Measurements from ENCODE around the gene FAM20C. TPM values are rescaled to one million over a fixed set of nuclear protein-coding genes. Genes with fewer than 3 reads are reported as not detected.

The FAM20C gene
- total RNA-seq, 1 experiment from 2014 or later = 34.0 TPM

- Histone ChIP-seq H3K36me3 (ENCODE audit: control insufficient read depth, insufficient read depth, low read length) (no peaks in the 10 kb centered on the region), H3K27me3 (replicated peaks; ENCODE audit: control insufficient read depth, insufficient read depth, low read length) (no peaks in the 10 kb centered on the region), H3K4me1 (peaks cover 1% of the 10 kb centered on the region), H3K4me3 (ENCODE audit: low read depth, low read length) (no peak overlapping the region), H3K9me3 (no peaks in the 10 kb centered on the region)
- Mint-ChIP-seq H3K27ac (ENCODE audit: unreplicated experiment) (no peak overlapping the region), H3K27me3 (ENCODE audit: insufficient read depth, unreplicated experiment) (no peaks in the 10 kb centered on the region), H3K4me1 (ENCODE audit: low read depth, unreplicated experiment) (peaks cover 6% of the 10 kb centered on the region), H3K36me3 (ENCODE audit: insufficient read depth, unreplicated experiment) (no peaks in the 10 kb centered on the region), H3K4me3 (ENCODE audit: unreplicated experiment) (no peak overlapping the region), H3K9me3 (ENCODE audit: unreplicated experiment) (peaks cover 11% of the 10 kb centered on the region)
- BruUV-seq (replicated peaks) = no TSS peak
- ChIA-PET POLR2A (no interaction called here), CTCF (no interaction called here)
- no peak for DNase-seq
- intact Hi-C loops (cut with micrococcal nuclease; ENCODE audit: unreplicated experiment) = no loop called here
- TF ChIP-seq CTCF (IDR thresholded peaks at IDR 0.05; ENCODE audit: insufficient read depth in 1 of 2, low read depth in 1 of 2, low read length in 1 of 2, severe bottlenecking in 1 of 2, unreplicated experiment in 1 of 2) = no peak
Measured at GRCh38 chr7:300546-301290, 108.3 kb downstream of the FAM20C start.

GRCh38 chr7:301291-302053 lies 109.1 kb downstream of the FAM20C start:
- H3K27ac Mint-ChIP-seq (ENCODE audit: unreplicated experiment) = no peak overlapping the region

More at GRCh38 chr7:301291-302053, 109.1 kb downstream of the FAM20C start:
- Histone ChIP-seq H3K9me3 (no peaks in the 10 kb centered on the region), H3K27me3 (replicated peaks; ENCODE audit: control insufficient read depth, insufficient read depth, low read length) (no peaks in the 10 kb centered on the region), H3K4me1 (no peaks in the 10 kb centered on the region), H3K4me3 (ENCODE audit: low read depth, low read length) (no peak overlapping the region), H3K36me3 (ENCODE audit: control insufficient read depth, insufficient read depth, low read length) (no peaks in the 10 kb centered on the region)
- peak in 1 of 2 experiments; percentile 26 for DNase-seq
- H3K9me3 Mint-ChIP-seq (ENCODE audit: unreplicated experiment) = peaks cover 11% of the 10 kb centered on the region
- H3K4me3 Mint-ChIP-seq (ENCODE audit: unreplicated experiment) = no peak overlapping the region
- ChIA-PET CTCF (interaction anchor here (0.6 kb wide), 1 partner anchor 470 kb away, joined by 3 read pairs; no protein-coding TSS in a partner anchor), POLR2A (no interaction called here)
- no peak for TF ChIP-seq CTCF (IDR thresholded peaks at IDR 0.05; ENCODE audit: insufficient read depth in 1 of 2, low read depth in 1 of 2, low read length in 1 of 2, severe bottlenecking in 1 of 2, unreplicated experiment in 1 of 2)
- H3K27me3 Mint-ChIP-seq (ENCODE audit: insufficient read depth, unreplicated experiment) = no peaks in the 10 kb centered on the region
- intact Hi-C loops (cut with micrococcal nuclease; ENCODE audit: unreplicated experiment) = no loop called here
- BruUV-seq (replicated peaks) = no TSS peak
- peaks cover 6% of the 10 kb centered on the region for H3K4me1 Mint-ChIP-seq (ENCODE audit: low read depth, unreplicated experiment)
- no peaks in the 10 kb centered on the region for H3K36me3 Mint-ChIP-seq (ENCODE audit: insufficient read depth, unreplicated experiment)

Data from Caco-2 (cell line).